ENCODE measurements around the gene PLXNA2. TPM values are rescaled to one million over a fixed set of nuclear protein-coding genes. Genes with fewer than 3 reads are reported as not detected.
A peak's percentile ranks its signal among the peaks of the same experiment; 100 is the strongest.

PLXNA2 gene, protein sequence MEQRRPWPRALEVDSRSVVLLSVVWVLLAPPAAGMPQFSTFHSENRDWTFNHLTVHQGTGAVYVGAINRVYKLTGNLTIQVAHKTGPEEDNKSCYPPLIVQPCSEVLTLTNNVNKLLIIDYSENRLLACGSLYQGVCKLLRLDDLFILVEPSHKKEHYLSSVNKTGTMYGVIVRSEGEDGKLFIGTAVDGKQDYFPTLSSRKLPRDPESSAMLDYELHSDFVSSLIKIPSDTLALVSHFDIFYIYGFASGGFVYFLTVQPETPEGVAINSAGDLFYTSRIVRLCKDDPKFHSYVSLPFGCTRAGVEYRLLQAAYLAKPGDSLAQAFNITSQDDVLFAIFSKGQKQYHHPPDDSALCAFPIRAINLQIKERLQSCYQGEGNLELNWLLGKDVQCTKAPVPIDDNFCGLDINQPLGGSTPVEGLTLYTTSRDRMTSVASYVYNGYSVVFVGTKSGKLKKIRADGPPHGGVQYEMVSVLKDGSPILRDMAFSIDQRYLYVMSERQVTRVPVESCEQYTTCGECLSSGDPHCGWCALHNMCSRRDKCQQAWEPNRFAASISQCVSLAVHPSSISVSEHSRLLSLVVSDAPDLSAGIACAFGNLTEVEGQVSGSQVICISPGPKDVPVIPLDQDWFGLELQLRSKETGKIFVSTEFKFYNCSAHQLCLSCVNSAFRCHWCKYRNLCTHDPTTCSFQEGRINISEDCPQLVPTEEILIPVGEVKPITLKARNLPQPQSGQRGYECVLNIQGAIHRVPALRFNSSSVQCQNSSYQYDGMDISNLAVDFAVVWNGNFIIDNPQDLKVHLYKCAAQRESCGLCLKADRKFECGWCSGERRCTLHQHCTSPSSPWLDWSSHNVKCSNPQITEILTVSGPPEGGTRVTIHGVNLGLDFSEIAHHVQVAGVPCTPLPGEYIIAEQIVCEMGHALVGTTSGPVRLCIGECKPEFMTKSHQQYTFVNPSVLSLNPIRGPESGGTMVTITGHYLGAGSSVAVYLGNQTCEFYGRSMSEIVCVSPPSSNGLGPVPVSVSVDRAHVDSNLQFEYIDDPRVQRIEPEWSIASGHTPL (N-terminal part only)
- polyA plus RNA-seq (2013, experiment 1 of 2; ENCODE audit: insufficient read length) = 3.2 TPM
- polyA plus RNA-seq (2013, experiment 2 of 2; ENCODE audit: insufficient read length) = 1.1 TPM

DNA sequence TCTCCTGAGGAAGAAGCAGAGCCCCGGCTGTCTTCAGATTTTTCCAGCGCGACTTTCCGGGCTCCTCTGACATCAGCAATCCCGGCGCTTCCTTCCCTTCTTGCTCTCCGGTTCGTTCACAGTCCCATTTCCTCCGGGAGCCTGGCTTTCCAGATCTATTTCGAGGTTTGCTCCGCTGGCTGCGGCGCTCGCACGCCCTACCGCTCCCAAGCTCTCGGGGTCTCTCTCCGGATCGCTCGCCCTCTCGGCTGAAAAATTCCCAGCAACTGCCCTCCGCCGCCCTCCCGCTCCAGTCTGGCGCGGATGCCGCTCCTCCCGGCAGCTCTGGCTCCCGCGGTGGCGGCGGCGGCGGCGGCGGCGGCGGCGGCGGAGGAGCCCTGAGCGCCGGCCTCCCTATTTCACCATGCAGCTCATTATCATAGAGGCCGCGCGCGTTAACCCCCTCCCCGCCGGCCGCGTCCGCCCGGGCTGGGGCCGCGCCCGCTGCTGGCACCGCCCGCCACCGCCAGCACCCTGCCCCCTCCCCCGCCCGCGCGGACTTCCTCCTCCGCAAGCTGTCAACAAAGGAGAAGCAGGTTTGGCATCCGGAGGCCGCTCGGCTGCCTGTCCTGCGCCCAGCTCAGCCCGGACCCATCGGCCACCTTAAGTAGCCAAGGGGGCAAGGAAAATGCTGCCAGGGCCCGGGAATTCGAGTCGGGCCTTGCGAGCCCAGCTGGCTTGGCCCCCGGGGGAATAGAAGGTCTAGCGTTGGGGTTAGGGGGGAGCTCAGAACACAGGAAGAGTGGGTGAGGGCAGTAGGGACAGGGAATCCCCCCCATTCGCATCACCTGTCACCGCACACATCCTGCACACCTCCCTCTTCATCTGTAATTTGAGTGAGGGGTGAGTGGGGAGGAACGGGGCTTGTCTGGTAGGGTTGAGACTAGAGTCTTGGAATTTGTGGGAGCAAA is at the start of gene PLXNA2:
Gene PLXNA2, minus strand, starts transcription at position 418 of the 950 bp plus-strand sequence. CDS start 26,462 bp downstream, outside the sequence.
- peak; percentile 66 for DNase-seq

DNA sequence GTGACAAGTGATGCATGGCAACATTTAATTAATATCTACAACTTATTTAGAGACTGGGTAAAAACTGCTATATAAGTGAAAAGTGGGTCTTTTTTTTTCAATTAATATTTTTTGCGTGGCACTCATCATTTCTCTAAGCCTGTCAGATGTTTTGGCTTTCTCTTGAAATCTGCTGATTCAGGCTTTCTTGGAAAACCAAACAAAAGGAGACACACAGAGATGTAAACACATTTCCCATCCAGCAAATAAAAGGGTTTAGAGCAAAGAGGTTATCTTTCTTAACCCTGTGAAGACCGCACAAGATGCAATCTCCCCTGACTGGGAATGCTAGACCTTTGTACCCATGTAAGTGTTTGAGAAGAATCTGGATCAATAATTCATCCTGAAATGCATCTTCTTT is 48.7 kb upstream of the PLXNA2 start:
- no peak for DNase-seq

DNA sequence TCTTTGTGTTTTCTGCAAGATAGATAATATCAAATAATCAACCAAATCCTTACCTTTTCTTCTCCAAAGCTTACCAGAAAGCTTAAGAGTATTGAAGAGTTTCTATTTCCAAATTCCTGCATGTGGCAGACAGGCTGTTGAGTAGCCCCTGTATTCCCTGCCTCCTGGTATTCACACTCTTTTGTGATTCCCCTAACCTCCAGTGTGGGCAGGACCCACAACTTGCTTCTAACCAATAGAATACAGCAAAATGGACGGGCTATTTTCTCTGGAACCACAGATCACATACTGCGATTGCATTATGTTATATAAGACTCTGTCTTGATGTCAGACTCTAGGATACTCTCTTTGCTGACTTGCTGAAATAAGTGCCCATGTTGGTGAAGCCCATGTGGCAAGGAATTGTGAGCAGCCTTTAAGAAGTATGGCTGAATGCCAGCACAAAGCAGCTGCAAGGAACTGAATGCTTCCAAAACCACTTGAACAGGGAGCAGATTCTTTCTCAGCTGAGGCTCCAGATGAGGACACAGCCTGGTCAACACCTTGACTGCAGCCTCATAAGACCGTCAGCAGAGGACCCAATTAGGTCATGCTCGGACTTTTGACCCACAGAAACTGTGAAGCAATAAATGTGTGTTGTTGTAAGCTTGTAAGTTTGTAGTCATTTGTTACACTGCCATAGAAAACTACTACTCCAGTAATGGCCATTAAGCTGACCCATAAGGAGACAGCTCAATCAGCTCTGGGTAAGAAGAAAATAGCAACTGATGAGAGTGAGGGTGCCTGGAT is 47.9 kb upstream of the PLXNA2 start:
- no peak for DNase-seq

DNA sequence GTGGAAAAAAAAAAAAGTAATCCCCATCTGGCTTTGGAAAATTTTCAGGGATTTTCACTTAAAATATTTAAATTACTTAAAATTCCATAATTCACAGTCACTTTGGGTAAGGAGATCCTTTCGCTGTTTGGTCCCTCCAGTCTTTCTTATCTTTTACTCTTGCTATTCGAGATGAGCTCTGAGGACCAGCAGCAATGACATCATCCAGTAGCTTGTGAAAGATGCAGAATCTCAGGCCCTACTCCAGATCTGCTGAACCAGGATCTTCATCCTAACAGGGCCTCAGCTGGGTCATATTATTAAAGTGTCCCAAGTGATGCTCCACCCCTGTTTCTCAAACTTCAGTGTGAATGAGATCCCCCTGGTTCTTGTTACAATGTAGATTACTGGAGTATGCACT is 46.9 kb upstream of the PLXNA2 start:
- no peak for DNase-seq

DNA sequence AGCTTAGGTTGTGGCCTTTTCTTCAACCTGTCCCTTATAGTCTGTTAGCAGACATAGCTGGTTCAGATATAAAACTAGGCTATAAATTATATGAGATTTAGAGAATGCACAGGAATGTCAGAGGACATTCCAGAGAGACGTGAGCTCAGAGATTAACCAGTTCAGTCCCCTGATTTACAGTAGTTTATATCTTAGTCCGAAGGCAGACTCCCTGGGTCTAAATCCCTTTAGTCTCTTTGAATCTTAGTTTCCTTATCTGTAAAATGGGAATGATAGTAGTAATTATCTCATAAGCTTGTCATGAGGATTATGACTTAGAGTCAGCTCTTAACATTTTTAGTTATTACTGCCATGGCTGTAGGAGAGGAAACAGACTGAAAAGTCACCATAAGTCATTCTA is 45.5 kb upstream of the PLXNA2 start:
- DNase-seq = no peak

DNA sequence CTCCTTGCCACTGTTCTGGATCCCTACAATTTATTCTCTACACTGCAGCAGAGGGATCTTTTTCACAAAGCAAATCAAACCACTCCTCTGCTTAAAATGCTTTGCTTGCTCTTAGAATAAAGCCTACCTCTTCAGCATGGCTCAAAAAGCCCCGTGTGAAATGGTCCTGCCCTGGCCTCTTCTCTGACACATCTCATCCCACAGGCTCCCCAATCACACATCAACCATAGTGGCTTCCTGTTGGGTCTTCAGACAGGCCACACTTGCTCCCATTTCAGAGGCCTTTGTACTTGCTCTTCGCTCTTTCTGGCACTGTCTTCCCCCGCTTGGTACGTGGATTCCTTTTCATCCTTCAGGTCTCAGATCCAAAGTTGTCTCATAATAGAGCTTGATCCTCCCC is 44.3 kb upstream of the PLXNA2 start:
- no peak for DNase-seq

DNA sequence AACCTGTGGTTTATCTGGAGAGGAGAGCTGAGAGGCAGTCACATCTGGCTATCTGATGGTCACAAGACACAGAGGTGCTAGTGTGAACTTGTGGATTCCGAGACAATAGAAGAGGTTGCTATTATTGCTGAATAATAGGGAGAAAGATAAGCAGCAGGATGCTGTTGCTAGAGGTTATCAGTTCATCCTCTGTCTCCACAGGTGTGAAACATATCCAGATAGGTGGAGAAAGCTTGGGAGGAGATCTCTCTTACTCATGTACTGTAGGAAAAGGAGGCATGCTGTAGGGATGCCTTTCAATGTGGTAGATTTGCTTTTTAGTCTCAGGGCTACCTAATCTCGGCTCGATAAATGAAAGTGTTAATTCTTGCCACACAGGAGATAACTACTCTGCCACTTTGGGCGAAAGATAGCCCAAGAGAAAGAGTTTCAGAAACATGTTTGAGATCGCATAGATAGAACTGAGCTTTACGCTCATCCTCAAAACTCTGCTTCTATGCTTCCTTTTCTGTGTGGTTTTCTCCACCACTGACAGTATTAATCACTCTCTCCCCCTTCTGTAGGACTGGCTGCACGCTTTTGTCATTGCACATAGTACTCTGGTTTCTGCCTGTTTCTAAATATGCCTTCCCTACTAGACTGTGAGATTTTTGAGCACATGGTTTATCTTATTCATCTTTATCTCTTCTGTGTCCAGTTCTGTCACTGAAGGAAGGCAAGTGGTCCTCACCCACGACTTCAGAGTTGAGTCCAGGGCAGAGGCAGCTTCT is 36.7 kb upstream of the PLXNA2 start:
- no peak for DNase-seq

DNA sequence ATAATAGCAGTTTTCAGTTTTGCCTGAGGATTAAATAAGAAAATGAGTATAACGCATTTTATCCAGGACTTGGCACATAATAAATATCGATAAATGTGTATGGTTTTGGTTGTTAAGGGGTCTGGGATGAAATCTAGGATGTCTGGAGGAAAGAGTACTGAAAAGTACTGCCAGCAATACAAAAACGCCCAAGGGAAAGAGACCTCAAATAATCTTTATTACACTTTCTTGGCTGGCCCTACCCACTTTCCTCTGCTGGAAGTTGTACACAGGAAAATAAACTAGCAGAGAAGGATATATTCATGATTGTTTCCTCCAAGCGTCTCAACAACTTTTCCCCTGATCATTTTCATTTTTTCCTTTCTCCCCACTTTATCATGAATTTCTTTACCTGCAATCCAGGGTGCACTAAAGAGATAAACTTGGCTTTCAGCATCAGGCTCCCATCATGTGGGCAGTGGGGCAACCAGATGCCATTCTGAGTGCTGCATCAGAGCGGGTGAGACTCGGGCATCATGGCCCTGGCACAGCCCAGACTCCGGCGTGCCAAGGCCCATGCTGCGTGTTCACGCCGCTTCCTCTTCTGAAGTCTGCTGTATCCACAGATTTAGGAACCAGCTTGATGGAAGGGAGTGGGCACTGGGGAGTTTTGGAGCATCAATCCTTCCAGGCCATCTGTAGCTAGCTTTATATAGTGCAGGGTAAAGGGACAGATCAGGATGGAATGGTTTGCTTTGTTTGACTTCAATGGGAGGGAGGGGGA is 35.8 kb upstream of the PLXNA2 start:
- no peak for DNase-seq

DNA sequence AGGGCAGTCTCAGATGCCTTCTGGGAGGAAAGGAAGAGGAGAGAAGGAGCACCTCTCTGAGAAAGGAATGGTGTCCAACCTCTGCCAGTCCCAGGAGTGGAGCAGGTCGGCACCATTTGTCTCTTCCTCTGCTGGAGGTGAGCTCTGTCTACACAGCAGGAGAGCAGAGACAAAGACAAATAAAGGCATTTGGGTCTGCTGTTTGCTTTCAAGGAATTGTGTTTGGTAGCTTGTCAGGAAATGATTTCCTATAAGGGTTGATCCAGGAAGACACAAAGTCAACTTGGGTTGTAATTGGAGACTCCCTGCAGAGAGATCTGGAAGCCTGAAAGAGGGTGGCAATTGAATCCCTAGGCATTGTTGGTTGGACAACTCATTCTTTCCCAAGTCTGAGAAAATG is 34.5 kb upstream of the PLXNA2 start:
- DNase-seq = peak; percentile 48

DNA sequence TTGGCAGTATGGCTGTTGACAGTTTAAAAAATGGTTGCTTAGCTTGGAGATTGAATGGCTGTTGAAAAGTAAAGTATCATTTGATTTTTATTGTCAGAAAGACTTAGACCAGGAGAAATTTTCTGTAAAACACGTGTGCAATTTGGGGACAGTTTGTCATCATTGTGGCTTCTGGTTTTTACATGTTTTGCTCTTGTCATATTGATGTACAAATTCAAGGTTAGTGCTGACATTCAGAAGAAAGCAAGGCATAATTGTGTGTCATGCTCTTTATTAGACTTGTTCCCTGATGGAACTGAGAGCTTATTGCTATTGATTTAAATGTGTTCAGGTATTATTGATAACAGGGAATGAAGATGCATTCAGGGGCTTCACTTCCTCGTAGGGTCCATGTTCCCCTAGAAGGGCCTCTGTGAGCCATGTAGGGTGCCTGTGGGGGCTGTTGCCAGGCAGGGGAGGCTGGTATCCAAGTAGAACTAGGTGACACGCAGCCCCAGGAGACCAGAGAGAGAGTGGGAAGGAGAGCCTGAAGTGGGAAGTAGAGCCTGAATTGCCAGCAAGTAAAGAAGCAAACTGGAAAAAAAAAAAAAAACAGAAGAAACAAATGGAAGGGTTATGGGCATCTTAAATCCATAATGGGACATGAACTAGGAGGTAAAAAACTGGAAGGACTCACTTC is 32.7 kb upstream of the PLXNA2 start:
- DNase-seq = no peak

DNA sequence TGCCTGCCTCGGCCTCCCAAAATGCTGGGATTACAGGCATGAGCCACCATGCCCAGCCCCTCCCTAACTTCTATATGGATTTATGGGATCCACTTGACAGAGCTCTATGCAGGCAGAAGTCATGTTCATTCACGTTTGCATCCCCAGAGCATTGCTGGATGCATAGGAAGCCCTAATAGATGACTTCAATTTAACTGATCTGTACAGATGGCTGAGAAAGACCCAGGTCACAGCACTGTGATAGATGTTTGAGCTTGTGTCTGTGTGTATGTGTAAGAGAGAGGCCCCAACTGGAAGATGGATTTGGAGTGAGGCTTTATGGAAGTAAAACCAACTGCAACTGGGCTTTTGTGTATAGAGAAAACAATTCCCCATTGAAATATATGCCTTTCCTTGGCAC is 30.9 kb upstream of the PLXNA2 start:
- no peak for DNase-seq

DNA sequence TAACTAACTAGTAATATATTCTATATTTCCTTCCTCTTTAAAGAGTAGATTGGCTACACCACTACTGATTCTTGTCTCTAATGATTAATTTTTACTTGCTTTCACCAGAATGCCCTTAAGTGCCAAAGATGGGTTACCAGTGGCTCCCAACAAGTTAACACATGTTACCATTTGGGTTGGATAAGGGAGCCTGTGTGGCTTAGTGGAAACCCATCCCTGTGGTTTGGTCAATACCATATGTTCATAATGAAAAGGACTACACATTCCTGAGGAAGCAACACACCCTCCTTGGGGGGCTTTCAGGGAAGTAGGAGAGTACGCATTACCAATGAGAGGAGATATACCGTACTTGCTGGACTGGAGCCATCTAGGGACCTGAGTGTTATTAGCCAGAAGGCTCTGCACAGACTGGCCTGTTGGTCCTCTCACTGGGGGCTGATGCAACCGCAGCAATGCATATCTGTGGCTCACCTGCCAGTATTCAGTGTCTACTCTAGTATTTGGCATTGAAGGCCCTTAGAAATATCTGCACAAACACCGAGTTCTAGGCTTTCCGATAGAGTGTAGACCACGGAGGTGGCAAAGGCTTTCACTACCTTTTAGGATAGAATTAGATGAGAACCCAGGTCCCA is 29.3 kb upstream of the PLXNA2 start:
- no peak for DNase-seq

DNA sequence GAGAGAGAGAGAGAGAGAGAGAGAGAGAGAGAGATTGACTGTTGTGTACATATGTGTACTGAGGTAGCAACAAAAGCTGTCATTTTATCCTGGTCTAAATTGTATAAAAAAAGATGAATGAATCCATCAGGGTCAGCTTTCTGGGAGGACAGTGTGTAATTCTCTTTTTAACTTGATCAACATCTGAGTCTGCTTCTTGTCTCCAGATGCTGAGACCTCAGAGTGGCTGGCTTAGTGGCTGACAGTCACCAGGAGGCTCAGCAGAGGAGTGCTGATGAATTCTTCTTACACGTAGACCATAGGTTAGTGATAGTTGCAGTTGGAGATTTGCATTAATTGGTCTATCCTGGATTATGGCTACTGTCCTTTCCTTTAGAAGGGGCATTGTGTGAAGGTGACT is 28.5 kb upstream of the PLXNA2 start:
- DNase-seq = no peak

DNA sequence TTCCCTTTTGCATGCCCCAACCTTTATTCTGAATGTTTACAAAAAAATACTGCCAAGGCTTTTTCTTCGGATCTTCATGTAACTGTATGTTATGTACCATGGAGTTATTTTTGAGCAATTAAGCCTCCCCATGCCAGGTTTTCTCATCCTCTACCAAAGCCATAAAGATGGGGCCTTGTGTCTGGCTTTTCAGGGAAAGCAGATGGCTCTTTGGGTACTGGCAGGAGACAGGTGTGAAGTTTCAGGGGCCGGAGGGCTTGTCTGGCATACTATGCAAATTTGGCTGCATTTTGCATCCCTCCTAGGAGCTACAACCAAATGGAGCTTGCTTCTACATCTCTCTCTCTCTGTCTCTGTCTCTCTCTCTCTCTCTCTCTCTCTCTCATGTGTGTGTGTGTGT is 28.1 kb upstream of the PLXNA2 start:
- no peak for DNase-seq

DNA sequence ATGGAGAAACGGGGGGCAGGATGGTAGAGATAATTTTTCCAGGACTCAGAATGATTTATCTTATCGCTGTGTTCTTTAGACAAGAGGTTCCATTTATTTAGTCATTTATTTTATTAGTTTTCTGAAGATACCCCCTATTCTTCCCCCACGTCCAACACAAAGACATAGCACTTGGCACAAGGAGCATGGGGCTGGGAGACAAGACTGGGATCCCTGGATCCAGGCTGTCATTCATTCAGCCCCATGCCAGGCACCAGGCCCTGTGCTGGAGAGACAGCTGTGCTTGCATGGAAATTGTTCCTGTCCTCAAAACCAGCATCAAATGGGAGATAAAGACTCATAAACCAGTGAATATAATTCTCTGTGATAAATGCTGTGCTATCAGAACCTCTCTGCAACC is 27.1 kb upstream of the PLXNA2 start:
- DNase-seq = no peak

DNA sequence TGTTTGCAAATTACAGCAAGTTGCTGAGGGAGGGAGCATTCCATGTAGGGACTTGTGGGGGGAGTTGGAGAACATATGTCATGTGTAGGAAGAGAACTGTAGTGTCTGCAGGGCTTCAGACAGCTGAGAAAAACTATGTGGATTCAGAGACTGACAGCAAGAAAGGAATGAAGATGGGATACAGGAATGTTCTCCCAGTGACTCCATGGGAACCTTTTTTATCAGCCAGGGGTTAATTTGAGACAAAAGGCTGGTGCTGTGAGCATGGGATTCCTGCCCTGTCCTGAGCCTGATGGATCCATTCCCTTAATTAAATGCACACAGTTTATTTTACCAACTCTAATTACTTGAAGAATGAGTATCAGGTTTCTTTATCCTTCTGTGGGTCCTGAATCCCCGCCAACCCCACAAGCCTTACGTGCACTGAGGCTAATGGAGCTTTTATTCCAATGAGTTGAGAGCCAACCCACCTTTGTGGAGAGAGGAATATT is 26.5 kb upstream of the PLXNA2 start:
- DNase-seq = peak; percentile 35

DNA sequence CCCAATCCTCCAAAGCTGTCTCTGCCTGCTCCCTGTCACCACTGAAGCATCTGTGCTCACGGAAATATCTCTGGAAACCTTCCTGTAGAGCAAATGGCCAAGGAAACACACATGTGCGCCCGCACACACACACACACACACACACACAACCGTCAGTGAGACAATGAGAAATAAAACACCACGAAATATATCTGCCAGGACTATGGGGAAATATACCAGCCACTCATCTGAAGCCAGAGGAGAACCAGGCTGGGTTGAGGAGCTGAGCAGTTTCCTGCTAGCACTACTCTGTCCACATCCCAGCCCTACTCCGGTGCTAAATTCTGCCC is 25.1 kb upstream of the PLXNA2 start:
- no peak for DNase-seq

Data from fibroblast of skin of back (primary cell).